Left forelimb (tissue), 1 donor: ENCODE measurements around the gene TIMM44.
"Not testable (repeated sequence)": the region's sequence is repeated elsewhere in the genome, so short reads cannot be mapped to it uniquely, and the experiment has no call there.

ENCODE experiments used
- DNase-seq: peaks from one replicate; pipeline ENCODE4 v3.0.0-alpha.2; 2018; ENCODE audit warnings: low spot score

TIMM44 gene

DNA sequence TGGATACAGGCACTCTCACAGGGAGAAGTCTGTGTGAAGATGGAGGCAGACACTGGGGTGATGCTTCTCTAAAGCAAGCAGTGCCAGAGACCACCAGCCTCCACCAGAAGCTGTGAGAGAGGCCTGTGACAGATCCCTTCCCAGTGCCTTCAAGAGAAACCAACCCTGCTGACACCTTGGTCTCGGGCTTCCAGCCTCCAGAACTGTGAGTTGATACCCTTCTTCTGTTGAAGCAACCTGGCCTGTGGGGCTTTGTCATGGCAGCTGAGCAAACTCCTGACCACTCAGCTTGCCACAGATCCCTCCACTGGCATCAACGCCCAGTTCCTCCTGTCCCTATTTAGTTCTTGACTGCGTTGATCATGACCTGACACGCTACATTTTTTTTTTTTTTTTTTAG lies 33.0 kb upstream of the TIMM44 start:
- no peak for DNase-seq

DNA sequence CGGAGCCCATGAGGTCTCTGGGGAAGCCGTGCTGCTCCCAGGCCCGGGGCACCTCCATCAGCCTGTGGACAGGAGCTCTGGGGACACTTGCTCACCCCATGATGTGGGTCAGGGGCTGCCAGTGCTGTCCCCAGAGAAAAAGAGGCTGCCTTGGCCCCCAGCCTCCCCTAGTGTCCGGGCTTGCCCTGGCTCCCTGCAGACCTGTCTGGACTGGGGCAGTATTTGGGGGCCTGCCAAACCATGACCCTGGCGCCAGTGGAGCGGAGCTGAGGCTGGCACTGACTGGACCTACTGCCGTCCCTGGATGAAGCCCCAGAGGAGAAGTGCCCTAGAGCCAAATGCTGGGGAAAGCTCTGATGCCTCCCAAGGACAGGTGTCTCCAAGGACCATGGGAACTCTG lies 31.6 kb upstream of the TIMM44 start:
- no peak for DNase-seq

DNA sequence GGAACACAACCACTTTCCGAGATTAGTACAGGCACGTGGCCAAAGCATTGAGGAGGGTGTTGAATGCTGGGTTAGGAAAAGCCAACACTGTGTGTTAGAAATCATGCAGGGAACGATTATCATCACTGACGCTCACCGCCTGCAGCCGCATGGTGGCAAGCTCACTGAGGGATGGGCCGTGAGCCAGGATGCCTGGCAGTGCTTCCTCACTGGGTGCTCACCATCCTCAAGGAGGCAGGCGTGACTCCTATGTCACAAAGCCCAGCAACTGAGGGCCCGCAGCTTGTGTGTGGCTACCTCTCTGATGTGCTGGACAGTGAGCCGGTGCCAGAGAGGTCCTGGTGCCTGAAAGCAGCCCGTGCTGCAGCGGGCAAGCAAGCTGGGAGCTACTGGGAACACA lies 30.4 kb upstream of the TIMM44 start:
- DNase-seq: no peak

DNA sequence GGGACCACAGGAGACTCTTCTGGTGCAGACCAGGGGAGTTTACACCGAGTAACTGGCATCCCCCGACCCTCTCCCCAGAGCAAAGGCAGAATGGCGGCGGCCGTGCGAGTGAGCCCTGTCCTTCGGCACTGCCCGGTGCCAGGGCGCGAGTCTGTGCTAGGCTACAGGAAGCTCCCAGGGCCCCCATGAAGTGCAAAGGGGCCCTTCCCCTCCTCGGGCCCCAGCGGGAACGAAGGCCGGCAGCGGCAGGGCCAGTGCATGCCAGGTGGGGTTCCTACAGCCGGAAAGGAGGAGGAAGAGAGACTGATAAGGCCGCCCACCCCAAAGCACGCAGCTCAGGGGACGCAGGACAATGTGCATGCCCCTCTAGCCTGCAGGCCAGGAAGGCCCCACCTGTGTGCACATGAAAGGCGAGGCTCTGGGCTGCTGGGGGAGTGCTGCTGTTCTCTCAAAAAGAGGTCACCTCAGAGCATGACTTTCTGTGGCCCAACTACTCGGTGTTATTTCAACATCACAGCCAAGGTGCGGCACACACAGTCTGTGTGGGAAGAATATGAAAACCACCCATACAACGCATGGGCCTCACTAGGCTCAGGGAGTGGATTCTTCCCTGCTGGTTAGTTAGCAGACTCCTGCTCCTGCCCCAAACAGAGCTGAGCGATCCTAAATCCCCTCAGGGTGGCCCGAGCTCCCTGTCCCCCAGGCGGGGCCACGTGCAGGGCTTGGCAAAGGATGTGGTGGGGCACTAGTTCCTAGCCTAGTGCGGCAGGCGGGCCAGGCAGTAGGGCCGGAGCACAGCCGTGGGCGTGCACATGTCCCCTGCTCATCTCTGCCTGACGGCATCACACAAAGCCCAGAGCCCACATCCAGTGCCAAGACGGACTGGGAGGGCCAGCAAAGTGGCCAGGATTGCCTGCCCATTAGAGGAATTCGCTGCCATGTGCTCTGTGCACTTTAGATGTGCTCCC lies 28.4 kb upstream of the TIMM44 start:
- no peak for DNase-seq

DNA sequence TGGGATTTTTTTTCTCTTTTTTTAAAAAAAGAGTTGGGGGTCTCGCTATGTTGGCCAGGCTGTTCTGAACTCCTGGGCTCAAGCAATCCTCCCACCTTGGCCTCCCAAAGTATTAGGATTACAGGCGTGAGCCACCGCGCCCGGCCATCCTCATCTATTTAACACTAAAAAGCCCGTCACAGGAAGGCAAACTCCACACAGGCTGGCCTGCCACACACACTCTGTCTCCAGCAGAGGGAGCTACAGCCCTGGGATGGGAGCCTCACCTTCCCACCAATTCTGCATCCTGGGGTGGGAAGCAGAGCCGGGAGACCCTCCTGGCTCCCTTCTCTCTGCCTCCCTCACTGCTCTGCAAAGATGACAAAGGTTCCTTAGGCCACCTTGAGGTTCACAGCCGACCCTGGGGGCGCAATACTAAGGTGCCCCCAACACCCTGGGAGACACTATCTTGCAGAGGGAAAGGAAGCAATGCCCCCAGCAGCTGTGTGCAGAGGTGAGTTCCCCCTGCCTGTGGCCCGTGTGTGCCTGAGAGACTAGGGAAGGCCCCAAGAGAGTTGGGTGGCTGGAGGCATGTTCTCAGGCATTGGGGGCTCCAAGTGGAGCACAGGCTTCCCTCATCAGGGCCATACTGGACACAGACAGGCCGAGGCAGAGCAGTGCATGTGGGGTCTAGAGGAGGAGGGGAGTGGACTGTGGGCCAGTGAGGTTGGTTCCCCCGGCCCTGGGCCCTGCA lies 27.4 kb upstream of the TIMM44 start:
- DNase-seq: no peak

DNA sequence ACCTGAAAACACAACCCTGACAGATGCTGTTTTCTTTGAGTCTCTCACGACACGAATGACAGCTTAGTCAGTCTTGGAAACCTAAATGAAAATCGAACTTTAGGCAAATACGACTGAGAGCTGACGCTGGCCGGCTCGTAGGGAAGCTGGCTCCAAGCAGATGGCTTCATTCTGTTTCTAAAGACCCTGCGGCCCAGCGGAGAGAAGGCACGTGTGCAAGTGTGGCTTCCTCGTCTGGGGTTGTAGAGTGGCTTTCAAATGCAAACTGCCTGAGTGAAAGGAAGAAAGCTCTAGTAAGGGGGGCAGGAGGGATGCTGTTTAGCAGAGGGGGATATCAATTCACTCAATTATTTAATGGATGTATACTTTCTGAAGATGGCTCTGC lies 26.1 kb upstream of the TIMM44 start:
- no peak for DNase-seq

DNA sequence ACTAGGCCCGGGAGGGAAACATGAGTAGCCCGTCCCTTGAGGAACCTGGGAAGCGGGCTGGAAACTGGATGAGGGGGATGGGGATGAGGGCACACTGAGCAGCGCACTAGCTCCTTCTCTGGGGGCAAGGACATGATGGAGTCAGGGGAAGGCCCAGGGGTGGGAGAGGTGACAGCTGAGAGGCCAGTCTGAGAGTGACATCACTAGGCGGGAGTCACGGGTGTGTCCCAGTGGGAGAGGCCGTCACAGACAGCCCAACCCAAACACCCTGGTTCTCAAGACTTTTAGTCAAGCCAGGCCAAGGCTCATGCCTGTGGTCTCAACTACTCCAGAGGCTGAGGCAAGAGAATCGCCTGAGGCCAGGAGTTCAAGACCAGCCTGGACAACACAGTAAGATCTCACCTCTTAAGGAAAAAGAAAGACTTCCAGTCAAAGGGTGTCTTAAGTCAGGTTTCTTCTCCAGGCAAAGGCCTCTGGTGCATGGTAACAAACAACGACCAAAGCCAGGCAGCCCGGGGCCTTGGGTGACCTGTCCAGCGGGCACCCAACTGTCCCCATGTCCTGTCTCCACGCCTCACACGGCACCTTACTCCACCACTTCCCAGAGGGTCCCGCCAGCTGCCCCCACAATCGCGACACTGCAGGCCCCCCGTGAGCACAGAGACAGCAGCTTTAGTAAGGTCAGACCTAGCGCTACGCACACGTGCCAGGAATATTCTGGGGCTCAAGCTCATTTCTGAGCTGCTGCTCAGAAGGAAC lies 25.5 kb upstream of the TIMM44 start:
- DNase-seq: no peak

DNA sequence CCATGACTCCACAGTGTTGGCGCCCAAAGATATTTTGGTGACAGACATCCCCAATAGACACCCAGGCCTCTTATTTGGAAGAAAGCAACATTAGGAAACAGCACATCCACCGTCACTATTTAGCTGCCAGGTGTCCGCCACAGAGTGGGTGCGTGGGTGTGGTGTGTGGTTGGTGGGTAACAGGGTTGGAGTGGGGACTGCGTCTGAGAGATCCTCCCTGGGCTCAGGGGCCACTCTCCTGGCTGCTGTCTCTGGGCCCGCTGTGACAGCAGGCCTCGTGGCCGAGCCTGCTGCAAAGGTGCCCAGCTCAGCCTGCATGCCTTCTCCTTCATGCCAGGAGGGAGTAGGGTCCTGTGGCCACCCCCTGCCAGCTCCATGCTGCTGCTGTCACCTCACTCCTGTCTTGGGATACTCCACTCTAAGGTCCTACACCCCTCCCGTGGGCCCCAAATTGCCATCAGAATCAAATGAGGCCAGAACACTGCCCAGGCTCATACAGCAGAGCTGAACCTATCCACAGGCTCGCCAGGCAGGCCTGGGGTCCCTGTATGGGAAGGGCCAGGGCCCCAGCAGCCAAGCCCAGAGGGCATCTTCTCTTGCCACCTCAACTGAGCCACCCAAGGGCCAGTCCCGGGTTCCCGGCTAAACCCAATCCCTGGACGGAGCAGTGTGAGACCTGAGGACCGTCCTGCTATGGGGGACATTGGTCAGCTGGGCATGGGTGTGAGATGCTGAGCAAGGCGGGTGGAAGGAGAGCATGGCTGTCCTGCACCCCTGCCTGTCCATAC lies 24.7 kb upstream of the TIMM44 start:
- DNase-seq: no peak

DNA sequence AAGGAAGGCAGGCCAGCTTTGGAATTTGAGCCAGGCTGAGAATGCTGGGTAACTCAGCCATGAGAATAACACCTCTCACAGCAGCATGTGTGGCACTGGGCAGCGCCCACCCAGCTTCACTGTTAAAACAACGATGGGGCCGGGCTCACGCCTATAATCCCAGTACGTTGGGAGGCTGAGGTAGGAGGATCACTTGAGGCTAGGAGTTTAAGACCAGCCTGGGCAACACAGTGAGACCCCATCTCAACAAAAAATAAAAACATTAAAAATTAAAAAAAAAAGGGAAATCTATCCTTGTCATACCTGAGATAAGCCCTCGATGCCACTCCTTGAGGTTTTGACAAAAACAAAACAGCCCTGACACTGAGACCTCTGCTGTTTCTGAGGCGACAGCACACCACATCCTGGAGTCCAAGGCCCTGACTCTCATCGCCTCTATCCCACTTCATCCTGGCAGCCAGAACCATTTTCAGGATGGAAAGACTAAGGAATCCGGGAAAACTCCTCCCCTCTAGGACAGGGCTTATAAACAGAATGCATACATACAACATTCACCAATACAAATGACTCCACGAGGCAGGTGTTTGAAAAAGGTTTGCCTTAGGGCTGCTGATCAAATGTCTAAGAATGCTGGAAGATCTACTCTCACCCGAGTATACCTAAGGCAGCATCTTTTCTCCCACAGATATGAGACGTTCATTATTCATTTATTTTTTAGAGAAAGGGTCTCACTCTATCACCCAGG lies 22.6 kb upstream of the TIMM44 start:
- no peak for DNase-seq

DNA sequence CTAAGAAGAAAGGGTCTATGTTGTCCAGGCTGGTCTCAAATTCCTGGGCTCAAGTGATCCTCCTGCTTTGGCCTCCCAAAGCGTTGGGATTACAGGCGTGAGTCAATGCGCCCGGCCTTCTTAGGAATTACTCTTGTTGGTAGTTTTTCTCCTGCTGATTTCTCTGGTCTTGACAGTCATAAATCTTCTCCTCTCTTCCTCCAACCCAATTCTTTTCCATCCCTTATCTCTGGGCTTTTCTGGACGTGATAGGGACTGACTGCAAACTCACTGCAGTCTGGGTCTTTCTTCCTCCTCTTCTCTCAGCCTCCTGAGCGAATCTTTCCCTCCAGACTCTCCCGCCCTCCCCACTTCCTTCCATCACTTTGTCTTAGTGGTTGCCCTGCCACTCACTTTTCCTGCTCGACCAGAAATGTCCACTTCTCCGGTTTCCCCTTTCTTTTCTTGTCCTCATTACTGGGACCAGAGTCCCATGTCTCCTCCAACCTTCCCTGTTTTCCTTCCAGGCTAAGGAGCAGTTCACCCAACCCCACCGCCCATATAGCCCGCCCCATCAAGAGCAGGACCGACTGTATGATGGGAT lies 21.9 kb upstream of the TIMM44 start:
- DNase-seq: no peak

DNA sequence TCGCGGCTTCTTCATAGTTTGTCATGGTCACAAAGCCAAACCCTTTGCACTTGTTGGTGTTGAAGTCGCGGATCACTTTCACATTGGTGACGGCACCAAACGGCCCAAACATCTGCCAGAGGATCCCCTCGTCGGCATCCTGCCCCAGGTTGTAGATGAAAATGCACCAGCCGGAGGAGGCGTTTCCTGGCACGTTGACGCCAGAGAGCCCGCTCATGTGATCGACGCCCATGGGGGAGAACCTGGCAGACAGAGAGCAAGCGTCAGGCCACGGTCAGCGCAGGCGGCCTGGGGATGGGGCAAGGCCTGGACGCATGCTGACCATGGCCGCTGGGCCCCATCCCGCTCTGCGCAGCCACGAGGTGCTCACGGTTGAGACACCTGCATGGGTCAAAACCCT lies 20.1 kb upstream of the TIMM44 start:
- no peak for DNase-seq

DNA sequence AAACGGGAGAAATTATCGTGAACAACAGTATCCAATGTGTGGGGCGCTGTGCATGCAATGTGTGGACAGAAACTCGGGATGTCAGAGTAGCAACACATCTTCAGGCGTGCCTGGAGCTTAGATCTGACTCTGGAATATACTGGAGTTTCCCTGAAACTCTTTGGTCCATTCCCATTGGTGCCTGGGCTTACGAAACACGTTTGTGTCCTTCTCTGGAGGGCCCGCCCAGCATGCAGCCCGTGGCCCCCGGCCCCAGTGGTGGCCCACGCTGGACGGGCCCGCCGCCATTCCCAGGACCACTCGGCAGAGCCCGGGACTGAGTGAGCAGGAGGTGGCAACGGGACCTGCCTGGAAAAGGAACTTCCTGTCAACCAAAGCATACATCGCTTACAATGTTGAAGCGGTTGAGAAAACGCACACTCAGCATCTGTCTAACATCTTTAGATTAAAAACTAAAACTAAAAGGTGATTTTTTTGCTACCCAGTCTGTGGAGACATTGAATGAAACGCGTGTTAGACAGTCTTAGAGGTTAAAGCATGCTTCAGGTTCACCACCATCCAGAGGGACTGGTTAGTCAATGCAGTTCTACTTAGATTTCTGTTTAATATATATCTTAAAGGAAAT lies 19.3 kb upstream of the TIMM44 start:
- no peak for DNase-seq

DNA sequence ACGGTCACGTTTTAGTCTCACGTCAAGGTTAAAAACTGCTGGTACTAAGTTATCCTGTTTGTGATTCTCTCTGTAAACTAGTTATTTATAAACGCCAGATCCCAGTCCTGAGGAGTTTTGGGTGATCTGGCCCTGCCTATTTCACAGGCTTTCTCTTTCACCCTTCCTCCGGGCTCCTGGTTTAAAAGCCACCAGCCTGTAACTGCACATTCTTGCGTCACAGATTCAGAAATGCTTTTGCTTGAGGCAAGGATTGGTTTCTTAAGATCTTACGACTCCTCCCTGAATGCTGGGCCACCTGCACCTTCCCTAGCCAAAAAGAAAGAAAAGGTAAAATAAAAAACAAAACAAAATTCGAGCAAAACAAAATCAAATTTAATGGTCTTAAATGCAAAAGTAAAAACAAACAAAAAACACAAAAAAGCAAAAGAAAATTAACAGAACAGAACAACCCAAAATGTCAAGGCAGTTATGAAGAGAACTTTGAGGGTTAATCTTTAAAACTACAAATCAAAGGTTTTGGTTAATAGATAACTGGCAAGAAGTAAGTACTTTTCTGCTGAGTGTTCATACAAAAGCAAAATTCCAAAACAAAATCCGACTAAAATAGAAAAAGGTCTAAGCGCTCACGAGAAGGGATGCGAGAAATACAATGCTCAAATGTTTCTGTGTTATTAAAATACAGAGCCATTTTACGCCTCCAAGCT lies 18.6 kb upstream of the TIMM44 start:
- DNase-seq: no peak

DNA sequence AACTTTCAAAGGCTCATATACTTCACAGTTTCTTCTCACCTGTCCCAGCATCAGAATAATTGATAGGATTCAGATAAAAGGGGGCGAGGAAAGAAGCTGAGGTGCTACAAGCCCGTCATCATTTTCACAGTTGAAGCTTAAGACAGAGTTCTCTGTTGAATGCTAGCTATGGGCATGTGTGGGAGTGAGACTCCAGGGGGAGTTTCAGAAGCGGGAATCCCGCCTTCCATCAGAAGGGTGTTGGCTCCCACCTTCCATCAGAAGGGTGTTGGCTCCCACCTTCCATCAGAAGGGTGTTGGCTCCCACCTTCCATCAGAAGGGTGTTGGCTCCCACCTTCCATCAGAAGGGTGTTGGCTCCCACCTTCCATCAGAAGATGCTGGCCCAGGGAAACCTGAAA lies 17.6 kb upstream of the TIMM44 start:
- not testable (repeated sequence) for DNase-seq

DNA sequence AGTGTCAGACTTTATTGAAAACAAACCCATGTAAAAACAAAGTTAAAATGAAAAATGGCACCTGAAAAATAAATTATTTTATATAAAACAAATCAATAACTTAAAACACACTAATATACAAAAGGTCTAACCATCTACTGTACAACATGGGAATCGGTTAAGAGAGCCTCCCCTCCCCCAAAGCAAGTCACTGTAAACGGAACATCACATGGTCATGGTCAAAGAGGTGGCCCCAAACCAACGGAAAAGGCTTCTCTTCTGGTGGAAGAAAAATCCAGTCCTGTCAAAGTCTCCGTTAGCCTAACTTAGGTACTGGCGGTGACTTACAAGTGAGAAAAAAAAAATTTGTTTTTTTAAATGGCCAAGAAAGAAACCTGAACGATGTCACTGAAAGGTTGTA lies 15.7 kb upstream of the TIMM44 start:
- no peak for DNase-seq

DNA sequence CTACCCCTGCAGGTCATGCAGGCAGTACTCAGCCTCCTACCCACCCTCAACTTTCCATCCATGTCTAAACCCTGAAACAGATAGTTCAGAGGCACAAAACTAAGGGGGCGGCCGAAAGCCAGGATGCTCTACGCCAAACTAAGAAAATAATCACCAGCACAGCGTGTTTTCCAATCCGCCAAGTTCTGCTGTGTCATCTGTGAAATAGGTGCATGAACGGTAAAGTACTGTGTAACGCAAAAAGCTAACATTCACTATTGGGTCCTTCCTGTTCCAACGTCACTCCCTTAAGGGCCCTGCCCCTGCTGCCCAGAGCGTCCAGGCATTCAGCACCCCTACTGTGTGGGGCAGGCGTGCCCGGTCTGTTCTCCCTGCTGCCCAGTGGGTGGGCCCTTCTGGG lies 12.2 kb upstream of the TIMM44 start:
- DNase-seq: no peak

DNA sequence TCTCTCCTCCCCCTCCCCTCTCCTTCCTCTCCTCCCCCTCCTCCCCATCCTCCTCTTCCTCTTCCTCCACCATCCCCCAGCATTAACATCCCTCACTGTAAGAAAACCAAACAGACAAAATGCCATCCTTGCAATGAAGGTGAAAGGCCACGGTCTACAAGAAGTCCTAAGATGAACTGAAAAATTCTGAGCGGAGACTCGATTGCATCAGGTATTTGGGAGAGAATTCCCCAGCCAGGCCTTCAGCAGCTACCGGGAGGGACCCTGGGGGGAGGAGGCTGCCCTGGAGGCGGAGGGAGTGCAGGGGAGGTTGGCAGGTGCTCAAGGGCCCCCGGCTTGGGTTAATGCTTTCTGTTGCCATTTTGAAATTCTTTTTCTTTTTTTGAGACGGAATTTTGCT lies 10.1 kb upstream of the TIMM44 start:
- no peak for DNase-seq

DNA sequence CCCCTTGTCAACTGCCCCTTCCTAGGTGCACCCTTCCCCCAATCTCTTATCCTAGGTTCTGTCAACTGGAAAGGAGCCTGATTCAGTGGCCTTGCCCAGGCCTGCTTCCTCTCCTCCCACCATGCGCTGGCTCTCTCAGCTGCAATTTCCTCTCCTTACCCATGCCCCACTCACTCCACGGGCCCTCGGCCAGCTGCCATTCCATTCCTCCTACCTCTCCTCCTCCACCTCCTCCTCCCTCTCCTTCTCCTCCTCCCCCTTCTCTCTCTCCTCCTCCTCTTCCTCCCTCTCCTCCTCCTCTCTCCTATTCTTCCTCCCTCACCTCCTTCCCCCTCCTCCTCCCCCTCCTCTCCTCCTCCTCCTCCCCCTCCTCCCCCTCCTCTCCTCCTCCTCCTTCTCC lies 9.6 kb upstream of the TIMM44 start:
- no peak for DNase-seq

DNA sequence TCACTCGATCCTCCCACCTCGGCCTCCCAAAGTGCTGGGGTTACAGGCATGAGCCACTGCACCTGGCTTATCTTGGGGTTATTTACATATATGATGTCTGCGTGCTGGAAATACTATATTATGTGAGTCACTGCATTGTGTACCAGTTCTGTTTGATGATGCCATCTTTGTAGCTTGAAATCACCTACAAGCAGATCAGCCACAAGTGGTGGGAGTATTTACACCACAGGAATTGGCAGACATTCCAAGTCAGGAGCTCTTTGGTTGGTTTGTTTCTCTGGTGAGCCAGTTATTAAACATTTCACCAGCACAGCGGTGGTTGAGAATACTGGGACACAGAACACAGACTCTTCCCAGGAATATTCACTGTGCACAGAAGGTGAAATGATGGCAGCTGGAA lies 4.5 kb upstream of the TIMM44 start:
- no peak for DNase-seq
